Mucosa of rectum (tissue), 2 donors: ENCODE data around the gene PRMT3.

ENCODE experiments used
- H3K27ac ChIP-seq, 2 donors: one replicate each; pipeline ENCODE4 v1.7.0; 2013; ENCODE audit warnings: inconsistent platforms in 2 of 2, low read depth in 2 of 2, low read length in 2 of 2
- H3K27me3 ChIP-seq, 2 donors: one replicate each; pipeline ENCODE4 v1.7.0; 2013; ENCODE audit warnings: low read length in 2 of 2; ENCODE audit not compliant: control insufficient read depth in 2 of 2, insufficient read depth in 2 of 2
- H3K36me3 ChIP-seq, 2 donors: one replicate each; pipeline ENCODE4 v1.7.0; 2013; ENCODE audit warnings: low read length in 2 of 2; ENCODE audit not compliant: control insufficient read depth in 2 of 2, insufficient read depth in 2 of 2
- H3K4me1 ChIP-seq, 2 donors: one replicate each; pipeline ENCODE4 v1.7.0; 2013; ENCODE audit warnings: low read length in 2 of 2, mild to moderate bottlenecking in 1 of 2; ENCODE audit not compliant: control insufficient read depth in 2 of 2, insufficient read depth in 2 of 2
- H3K4me3 ChIP-seq, 2 donors: one replicate each; pipeline ENCODE4 v1.7.0; 2013; ENCODE audit warnings: low read length in 2 of 2
- H3K9ac ChIP-seq, 2 donors: one replicate each; pipeline ENCODE4 v1.7.0; 2013; ENCODE audit warnings: low read length in 2 of 2, low read depth in 1 of 2, mild to moderate bottlenecking in 1 of 2
- H3K9me3 ChIP-seq, 2 donors: one replicate each; pipeline ENCODE4 v1.7.0; 2013; ENCODE audit warnings: low read length in 2 of 2; ENCODE audit not compliant: control insufficient read depth in 2 of 2
- donor health status: healthy.
- donor health status: Normal muscosa, but diverticular disease.

PRMT3 gene

GRCh38 chr11:20387261-20388095 is at the start of gene PRMT3:
PRMT3 (plus strand) TSS chr11:20387716; CDS start chr11:20387747, 31 bp downstream.
- Histone ChIP-seq H3K9me3 (no peaks in the 10 kb centered on the region), H3K4me1 (peaks cover 10 to 11% of the 10 kb centered on the region in 2 donors), H3K27me3 (no peaks in the 10 kb centered on the region), H3K4me3 (peak within 1 kb of the TSS; percentile 94 to 98), H3K36me3 (peaks cover 4 to 6% of the 10 kb centered on the region in 2 donors), H3K9ac (peak within 1 kb of the TSS; percentile 96 to 99), H3K27ac (peak within 1 kb of the TSS; percentile 97)

GRCh38 chr11:20342347-20343141 is 45.0 kb upstream of the PRMT3 start:
- no peak overlapping the region for H3K27ac ChIP-seq
- no peak overlapping the region for H3K4me3 ChIP-seq
- peaks cover 0 to 5% of the 10 kb centered on the region in 2 donors for H3K27me3 ChIP-seq
- H3K4me1 ChIP-seq, result no peaks in the 10 kb centered on the region
- no peaks in the 10 kb centered on the region for H3K36me3 ChIP-seq
- H3K9ac ChIP-seq, result no peak overlapping the region
- no peaks in the 10 kb centered on the region for H3K9me3 ChIP-seq

DNA sequence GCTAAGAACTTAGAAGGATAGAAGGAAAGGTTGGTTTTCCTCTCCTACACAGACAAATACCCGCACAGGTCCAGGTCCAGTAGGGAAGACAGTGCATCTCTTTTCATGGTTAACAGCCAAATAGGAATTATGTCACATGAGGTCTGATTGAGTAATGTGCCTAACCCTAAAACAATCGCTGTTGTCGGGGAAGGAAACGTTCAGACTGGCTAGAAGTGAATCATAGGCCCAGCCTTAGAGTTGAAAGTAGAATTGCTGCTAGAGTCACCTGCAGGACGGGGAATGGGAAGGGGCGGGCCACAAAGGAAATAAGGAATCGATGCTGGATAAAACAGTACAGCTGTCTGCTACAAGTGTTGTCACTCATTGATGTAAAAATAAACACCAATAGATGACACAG is 36.4 kb upstream of the PRMT3 start:
- Histone ChIP-seq H3K36me3 (no peaks in the 10 kb centered on the region), H3K9ac (no peak overlapping the region), H3K9me3 (no peaks in the 10 kb centered on the region), H3K27me3 (no peaks in the 10 kb centered on the region), H3K4me1 (peaks cover 0 to 10% of the 10 kb centered on the region in 2 donors), H3K4me3 (no peak overlapping the region), H3K27ac (no peak overlapping the region)

DNA sequence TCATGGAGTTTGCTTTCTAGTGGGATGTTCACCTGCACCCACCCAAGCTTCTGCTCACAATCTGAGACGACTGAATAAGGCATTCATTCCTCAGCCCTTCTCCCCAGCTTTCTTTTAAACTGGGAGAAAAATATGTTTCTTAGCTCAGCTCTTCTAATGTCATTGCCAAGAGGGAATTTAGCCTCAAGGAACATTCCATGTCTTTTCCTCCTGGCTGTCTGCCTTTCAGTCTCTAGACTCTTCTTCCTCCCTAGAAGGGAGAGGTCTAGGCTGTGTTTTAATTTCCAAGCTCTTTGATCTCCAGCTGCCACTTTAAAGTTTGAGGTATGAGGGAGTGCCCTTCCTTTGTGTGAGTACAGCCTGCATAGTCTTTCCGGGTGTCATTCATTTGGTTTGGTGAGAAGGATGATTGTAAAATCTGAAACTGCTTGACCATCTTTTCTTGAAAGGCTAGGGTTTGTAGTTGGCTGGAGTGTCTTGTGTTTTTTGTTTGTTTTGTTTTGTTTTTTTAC is 35.7 kb upstream of the PRMT3 start:
- no peak overlapping the region for H3K27ac ChIP-seq

GRCh38 chr11:20353829-20354434 is 33.6 kb upstream of the PRMT3 start:
- Histone ChIP-seq H3K4me3 (no peak overlapping the region), H3K9me3 (no peaks in the 10 kb centered on the region), H3K36me3 (no peaks in the 10 kb centered on the region), H3K9ac (no peak overlapping the region), H3K4me1 (peaks cover 0 to 10% of the 10 kb centered on the region in 2 donors), H3K27ac (no peak overlapping the region), H3K27me3 (no peaks in the 10 kb centered on the region)

More for the DNA sequence above, 35.7 kb upstream of the PRMT3 start:
- Histone ChIP-seq H3K36me3 (no peaks in the 10 kb centered on the region), H3K9ac (no peak overlapping the region), H3K27me3 (no peaks in the 10 kb centered on the region), H3K9me3 (no peaks in the 10 kb centered on the region), H3K4me3 (no peak overlapping the region), H3K4me1 (peaks cover 0 to 10% of the 10 kb centered on the region in 2 donors)

GRCh38 chr11:20355221-20356219 is 32.0 kb upstream of the PRMT3 start:
- Histone ChIP-seq H3K4me1 (peaks cover 0 to 11% of the 10 kb centered on the region in 2 donors), H3K27me3 (no peaks in the 10 kb centered on the region), H3K9me3 (no peaks in the 10 kb centered on the region), H3K4me3 (no peak overlapping the region), H3K27ac (no peak overlapping the region), H3K36me3 (no peaks in the 10 kb centered on the region), H3K9ac (no peak overlapping the region)

- no peak overlapping the region for H3K9ac ChIP-seq
- H3K27me3 ChIP-seq, result no peaks in the 10 kb centered on the region
- no peak overlapping the region for H3K27ac ChIP-seq
- no peaks in the 10 kb centered on the region for H3K9me3 ChIP-seq
- no peak overlapping the region for H3K4me3 ChIP-seq
- no peaks in the 10 kb centered on the region for H3K36me3 ChIP-seq
- H3K4me1 ChIP-seq, result peaks cover 0 to 8% of the 10 kb centered on the region in 2 donors
Measured at GRCh38 chr11:20357150-20357549, 30.4 kb upstream of the PRMT3 start.

- H3K27ac ChIP-seq, result no peak overlapping the region
- peaks cover 2 to 18% of the 10 kb centered on the region in 2 donors for H3K4me1 ChIP-seq
- no peaks in the 10 kb centered on the region for H3K27me3 ChIP-seq
- H3K36me3 ChIP-seq, result no peaks in the 10 kb centered on the region
- H3K4me3 ChIP-seq, result peak overlapping the region; percentile 24 to 34
- H3K9ac ChIP-seq, result no peak overlapping the region
- no peaks in the 10 kb centered on the region for H3K9me3 ChIP-seq
Measured at GRCh38 chr11:20360650-20361049, 26.9 kb upstream of the PRMT3 start.

- Histone ChIP-seq H3K4me1 (peaks cover 2 to 24% of the 10 kb centered on the region in 2 donors), H3K27ac (no peak overlapping the region), H3K9ac (no peak overlapping the region), H3K4me3 (no peak overlapping the region), H3K36me3 (no peaks in the 10 kb centered on the region), H3K27me3 (no peaks in the 10 kb centered on the region), H3K9me3 (no peaks in the 10 kb centered on the region)
Measured at GRCh38 chr11:20362481-20362880, 25.0 kb upstream of the PRMT3 start.
